GM19043 (cell line): ENCODE measurements around the gene HYI.

Source experiments
- ATAC-seq: cut with Tn5 transposase; IDR thresholded peaks from one replicate; pipeline ENCODE4 v1.9.1; 2021; ENCODE audit warnings: low read depth; ENCODE audit not compliant: unreplicated experiment

The HYI gene

DNA sequence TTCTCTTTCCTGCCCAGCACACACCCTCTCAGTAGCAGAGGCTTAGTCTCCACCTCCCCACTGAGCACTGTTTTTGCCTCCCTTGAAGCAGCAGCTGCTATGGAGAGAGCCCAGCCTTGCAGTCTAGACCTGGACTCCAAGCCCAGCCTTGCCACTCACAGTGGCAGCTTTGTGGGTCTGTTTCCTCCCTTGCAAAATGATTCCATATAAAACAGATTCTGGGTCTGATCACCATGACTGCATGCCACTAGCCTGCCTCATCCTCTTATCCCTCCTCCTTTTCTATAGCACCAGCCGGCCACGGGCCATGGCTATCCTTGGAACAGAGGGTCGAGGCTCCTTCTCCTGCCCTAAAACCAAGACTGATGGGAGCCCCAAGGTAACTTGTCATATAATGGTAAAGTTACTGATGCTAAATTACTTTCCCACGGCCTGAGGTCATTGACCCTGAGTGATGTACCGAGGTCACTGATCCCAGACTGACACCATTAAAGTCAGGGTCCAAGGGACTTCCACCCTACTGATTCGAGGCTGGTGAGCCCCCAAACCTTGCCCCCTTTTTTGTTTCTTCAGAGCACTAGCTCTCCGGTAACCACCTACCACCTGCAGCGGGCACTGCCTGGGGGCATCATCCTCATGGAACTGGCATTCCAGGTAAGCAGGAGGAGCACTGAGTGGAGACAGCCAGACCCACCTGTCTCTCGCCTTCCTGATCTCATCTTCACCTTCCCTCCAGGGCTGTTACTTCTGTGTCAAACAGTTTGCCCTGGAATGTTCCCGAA is 7.9 kb downstream of the HYI start:
- no peak for ATAC-seq

- no peak for ATAC-seq
These were observed 8.9 kb downstream of the HYI start for GRCh38 chr1:43444836-43445235.

- ATAC-seq = no peak
These were observed 9.4 kb downstream of the HYI start for GRCh38 chr1:43444151-43444828.

- no peak for ATAC-seq
These were observed 10.4 kb downstream of the HYI start for GRCh38 chr1:43443197-43443946.

DNA sequence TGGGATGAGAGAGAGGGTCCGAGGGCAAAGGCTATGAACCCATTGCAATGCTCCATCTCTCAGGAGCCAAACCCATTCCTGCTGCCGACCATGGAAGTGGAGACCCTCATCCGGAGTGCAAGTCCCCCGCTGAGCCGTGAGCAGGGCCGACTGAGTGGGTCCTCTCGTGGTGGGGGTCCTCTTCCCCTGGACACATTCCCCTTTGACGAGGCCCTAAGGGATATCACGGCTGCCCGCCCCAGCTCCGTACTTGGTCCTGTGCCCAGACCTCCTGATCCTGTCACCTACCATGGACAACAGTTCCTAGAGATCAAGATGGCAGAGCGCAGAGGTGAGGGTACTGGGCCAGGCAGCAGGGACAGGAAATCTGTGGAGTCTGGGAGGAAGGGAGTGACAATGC is 11.0 kb downstream of the HYI start:
- ATAC-seq = no peak

GRCh38 chr1:43441894-43442637 is 11.7 kb downstream of the HYI start:
- no peak for ATAC-seq

DNA sequence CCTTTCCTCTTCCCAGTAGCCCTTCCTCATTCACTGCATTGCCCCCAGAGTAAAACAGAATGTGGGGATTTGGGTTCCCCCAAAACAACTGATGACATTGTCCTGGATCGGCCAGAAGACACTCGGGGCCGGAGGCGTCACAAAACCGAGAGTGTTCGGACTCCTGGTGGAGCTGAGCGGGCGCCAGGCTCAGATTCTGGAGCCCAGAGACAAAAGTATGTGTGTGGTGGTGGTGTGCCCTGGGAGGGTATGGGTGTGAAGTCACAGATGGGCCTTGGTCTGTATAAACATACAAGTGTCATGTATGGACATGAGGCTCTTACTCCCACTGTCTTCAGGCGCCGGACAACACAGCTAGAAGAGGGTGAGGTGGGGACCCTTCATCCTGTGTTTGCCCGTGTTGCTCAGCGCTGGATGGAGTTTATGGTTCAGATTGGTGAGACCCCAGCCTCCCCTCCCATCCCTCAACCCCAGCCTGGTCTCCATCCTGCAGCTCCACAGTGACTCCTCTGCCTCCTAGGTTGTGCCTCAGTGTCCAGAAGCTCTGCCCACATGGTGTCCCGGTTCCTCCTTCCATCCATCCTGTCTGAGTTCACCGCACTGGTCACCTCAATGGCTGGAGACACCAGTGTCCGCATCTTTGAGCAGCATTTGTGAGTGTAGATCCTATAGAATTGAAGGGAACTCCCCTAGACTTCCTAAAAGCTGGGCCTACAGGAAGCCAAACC is 12.4 kb downstream of the HYI start:
- ATAC-seq = no peak

- no peak for ATAC-seq
These were observed 13.4 kb downstream of the HYI start for GRCh38 chr1:43440358-43440757.

GRCh38 chr1:43439781-43440180 is 13.9 kb downstream of the HYI start:
- ATAC-seq = no peak

DNA sequence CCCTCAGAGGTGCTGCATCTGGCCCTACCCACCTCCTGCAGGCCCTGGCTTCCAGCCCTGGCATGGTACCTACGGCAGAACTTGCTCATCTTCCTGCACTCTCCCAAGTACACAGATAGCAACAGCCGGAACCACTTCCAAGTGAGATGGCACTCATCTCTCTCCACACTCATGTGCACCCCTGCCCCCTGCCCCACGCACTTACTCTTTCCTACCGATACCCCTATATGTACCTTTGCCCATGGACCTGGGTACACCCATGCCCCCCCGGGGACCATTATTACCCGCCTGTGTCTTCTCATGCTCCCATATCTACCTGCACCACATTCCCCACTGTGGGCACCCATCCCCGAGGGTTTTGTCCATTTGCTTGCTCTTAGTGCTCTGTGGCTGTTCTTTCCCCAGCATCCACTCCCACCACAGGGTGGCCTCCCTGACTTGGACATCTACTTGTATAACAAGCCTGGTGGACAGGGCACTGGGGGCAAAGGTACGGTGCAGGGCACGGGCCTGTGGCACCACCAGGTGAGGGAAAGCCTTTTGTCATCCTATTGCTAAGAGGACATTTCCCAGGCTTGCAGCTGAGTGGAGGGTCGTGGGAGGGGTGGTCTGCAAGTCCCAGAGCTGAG is 14.7 kb downstream of the HYI start:
- no peak for ATAC-seq

DNA sequence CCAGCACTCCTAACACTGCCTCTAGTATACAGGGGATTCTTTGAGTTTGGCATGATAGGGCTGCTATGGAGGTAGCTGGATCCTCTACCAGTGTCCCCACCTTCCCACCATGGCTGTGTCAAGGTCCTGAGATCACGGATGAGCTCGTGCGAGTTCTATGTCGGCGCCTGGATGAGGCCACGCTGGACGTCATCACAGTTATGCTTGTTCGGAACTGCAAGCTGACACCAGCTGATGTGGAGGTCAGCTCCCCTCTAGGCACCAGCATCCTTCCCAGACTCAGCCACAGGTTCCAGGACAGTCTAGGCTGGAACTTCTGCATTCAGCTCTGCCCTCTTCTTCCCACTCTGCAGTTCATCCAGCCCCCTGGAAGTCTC is 15.2 kb downstream of the HYI start:
- ATAC-seq = no peak

DNA sequence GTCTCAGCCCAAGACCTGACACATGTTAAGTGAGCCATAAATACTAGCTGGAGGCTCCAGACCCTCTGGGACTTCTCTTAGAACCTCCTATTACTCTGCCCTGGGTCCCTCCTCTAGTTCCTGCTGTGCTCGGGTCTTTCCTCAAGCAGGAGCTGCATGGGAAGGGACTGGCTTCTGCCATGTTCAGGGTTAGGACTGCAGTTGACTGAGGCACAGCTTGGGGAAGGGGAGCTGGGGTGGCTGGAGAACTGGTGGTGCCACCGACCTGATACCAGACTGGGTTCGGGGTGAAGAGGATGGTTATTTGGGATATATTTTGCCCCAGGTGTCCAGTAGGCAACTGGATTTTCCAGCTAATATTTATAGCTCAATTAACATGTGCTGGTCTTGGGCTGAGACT is 15.7 kb downstream of the HYI start:
- ATAC-seq = no peak

- no peak for ATAC-seq
These were observed 16.4 kb downstream of the HYI start for GRCh38 chr1:43437031-43437973.

- no peak for ATAC-seq
These were observed 17.4 kb downstream of the HYI start for GRCh38 chr1:43436371-43436770.

- ATAC-seq = no peak
These were observed 18.3 kb downstream of the HYI start for GRCh38 chr1:43435146-43436145.

GRCh38 chr1:43434256-43434655 is 19.5 kb downstream of the HYI start:
- ATAC-seq = no peak

- no peak for ATAC-seq
These were observed 20.8 kb downstream of the HYI start for GRCh38 chr1:43432907-43433306.
